GM18511 (cell line): ENCODE results near the gene NCKAP5.
A peak's percentile ranks its signal among the peaks of the same experiment; 100 is the strongest.

Experiments used
- ATAC-seq: cut with Tn5 transposase; IDR thresholded peaks from one replicate; pipeline ENCODE4 v1.9.1; 2021; ENCODE audit warnings: mild to moderate bottlenecking, moderate library complexity; ENCODE audit not compliant: unreplicated experiment

The NCKAP5 gene

GRCh38 chr2:133293544-133294353 is 274.5 kb downstream of the NCKAP5 start:
- ATAC-seq = no peak

DNA sequence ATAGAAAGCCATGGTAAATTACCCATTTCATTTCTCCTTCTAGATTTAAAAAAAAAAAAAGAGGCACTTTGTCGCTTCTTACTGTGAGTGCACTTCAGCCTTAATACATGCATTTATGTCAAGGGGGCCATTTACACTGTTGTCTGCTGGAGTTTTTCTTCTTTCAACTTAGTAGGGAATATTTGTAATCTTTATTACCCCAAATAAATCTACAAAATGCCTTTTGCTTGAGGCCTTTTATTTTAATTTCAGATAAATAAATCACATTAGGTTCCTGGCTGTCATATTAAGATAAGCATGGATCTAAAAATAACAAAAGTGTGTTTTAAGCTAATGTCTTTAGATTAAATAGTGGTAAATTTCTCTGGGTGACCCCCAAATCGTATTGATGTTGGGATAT is 276.0 kb downstream of the NCKAP5 start:
- ATAC-seq = no peak

- ATAC-seq = no peak
Observed at GRCh38 chr2:133287709-133288108, 280.6 kb downstream of the NCKAP5 start.

DNA sequence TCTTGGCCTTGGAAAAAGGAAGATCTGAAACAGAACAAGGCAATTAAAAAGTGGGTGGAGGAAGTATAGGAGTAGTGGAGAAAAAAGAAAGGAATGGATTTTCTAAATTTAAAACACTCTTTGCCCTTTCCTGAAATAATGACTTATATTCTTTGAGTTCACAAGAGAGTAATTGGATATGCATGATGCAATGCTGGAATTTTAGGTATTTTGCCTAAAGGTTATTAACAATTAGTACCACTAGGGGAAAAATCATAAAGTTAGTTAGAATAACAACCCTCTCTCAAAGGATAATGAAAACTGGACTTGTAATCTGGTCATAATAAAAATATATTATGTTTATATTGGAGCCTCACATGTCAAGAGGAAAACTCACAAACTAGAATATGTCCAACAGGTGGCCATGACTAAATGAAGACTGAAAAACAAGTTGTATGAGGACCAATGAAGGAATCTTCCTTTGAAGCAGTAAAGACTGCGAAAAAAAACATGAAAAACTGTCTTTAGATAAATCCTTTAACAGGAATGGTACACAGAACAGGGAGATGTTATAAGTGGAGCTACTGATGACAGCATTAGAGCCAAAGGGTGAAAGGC is 281.8 kb downstream of the NCKAP5 start:
- ATAC-seq = no peak

DNA sequence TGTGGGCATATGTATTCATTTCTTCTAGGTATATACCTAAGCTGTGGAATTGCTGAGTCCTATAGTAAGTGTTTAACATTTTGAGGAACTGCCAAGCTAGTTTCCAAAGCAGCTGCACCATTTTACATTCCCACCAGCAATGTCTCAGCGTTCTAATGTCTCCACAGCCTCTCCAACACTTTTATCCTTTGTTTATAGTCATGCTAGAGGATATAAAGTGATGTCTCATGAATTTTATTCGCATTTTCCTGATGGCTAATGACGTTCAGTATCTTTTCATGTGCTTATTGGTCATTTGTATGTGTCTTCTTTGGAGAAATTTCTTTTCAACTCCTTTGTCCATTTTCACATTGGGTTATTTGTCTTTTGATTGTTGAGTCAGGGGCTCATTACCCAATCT is 295.2 kb downstream of the NCKAP5 start:
- ATAC-seq = no peak

DNA sequence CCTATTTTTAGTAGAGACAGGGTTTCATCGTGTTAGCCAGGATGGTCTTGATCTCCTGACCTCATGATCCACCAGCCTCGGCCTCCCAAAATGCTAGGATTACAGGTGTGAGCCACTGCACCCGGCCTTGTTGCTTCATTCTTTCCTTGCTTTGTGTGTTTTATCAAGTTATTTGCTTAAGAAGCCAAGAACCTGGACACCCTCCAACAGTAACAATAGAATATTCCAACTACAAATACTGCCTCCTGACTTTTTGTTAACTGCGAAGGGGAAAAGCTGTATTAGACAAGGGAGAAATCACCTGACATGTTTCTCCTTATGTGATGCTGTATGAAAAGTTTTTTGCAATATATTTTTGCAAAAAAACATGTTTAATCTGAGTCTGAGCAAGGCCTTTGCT is 297.2 kb downstream of the NCKAP5 start:
- ATAC-seq = no peak

DNA sequence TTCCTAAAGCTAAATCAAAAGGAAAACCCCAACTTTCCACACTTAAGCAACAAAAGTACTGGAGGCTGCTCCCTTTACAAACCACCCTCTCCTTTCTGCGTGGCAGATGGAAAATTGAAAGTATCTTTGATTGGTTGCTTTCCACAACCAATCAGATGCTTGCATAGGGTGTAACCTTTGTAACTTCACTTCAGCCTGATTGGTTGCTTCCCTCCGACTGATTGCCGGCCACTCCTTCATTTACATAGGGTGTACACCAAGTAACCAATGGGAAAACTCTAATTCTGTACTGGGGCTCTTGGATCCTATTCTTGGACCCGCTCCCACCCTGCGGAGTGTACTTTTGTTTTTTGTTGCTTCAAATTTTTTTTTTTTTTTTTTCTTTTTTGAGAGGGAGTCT is 297.7 kb downstream of the NCKAP5 start:
- ATAC-seq = no peak

DNA sequence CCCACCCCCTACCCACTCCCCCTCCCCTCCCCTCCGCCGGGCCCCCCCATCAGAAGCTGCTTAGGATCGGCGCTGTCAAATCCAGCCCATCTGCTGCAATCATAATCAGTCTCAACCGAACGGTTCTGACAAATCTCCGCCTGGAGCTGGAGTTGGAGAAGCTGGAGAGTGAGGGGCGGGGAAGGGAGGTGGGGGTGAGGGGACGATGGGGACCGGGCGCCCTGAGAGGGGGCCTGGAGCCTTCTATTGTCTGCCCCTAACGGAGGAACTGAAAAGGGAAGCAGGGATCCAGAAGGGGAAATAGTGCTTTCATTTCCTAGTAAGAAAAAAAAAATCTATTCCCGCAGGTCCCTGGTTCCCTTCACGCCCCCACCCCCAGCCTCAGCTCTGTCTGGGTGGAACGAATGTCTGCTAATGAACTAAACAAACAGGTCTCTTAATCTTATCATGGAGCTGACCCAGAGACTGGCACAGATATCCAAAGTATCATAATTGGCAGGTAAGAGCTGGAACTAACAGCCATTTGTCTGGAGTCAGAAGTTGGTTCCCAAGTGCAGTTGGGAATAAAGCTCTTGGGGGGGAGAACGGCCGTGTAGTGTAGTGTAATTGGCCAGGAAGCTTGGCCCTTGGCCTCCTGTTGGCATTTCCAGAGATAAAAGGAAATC is 301.2 kb downstream of the NCKAP5 start:
- ATAC-seq = no peak

- ATAC-seq = no peak
Observed at GRCh38 chr2:133266041-133266925, 302.0 kb downstream of the NCKAP5 start.

GRCh38 chr2:133265432-133265949 is 302.8 kb downstream of the NCKAP5 start:
- no peak for ATAC-seq

- no peak for ATAC-seq
Observed at GRCh38 chr2:133264989-133265401, 303.3 kb downstream of the NCKAP5 start.

- ATAC-seq = no peak
Observed at GRCh38 chr2:133262893-133263292, 305.4 kb downstream of the NCKAP5 start.

DNA sequence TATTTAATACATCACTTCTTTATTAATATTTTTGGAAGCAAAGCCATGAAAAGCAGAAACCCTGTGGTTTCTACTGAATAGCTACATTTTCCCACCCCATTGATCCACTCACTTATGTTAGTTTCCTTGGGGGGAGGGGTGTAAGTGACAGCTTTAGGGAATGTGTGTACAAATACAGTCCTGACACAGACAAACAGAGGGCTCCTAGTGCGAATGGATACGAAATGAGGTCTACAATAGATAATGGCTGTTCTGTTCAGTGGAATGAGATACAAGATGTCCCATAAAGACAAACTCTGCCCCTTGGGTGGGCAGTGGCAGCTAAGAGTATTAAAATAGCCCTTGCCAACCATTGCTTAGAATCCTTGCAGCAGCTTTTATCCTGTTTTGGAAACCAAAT is 312.9 kb downstream of the NCKAP5 start:
- no peak for ATAC-seq

- ATAC-seq = no peak
Observed at GRCh38 chr2:133253793-133254192, 314.5 kb downstream of the NCKAP5 start.

- no peak for ATAC-seq
Observed at GRCh38 chr2:133252780-133253355, 315.4 kb downstream of the NCKAP5 start.

GRCh38 chr2:133249362-133249761 is 318.9 kb downstream of the NCKAP5 start:
- ATAC-seq = no peak

GRCh38 chr2:133248264-133248663 is 320.0 kb downstream of the NCKAP5 start:
- no peak for ATAC-seq

GRCh38 chr2:133247631-133248030 is 320.6 kb downstream of the NCKAP5 start:
- peak; percentile 83 for ATAC-seq

DNA sequence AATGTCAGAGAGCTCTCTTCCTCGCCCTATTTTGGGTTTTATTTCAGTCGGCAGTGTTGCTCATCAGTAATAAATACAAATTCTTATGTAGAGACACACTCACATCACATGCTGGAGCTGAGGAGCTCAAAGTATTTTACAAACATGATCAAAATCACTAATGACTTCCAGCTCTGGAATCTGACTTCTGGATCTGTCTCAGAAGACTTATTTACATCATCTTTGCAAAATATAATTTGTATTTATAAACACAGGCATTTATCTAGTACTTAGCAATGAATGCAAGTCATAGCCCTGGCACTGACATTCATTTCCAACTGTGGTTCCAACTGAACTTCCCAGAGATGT is 327.1 kb downstream of the NCKAP5 start:
- ATAC-seq = no peak

DNA sequence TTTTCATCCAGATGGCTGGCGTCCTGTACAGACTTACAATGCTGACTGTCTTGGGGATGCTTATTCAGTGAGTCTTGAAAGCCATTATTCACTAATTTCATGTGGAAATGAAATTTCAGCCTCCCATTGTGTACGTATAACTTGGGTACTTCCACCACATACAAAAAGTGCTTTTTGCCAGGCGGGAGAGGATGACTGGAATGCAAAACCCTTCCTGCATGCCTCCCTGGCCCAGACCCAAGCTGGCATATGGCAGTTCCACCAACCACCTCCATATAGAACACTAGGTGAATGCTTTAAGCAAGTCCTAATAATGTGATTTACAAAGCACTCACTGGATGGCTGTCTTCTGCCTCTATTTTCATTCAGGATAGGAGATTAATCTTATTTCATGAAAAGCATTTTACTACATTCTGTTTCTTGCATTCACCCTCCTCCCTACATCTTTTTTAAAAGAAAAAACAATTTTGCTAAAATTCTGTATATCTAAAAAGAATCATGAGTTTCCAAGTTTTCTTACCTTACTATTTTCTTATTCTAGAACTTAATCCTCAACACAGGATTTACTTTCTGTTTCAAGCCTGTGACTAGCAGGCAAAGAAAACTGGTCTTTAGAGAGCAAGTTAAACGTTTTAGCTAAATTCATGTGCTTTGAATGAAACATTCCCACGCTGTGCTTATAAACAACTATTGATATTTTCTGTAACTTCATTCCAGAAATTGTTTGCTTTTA is 327.6 kb downstream of the NCKAP5 start:
- no peak for ATAC-seq
